MM.1S (cell line): ENCODE measurements around the gene ARL15.

Source experiments
- DNase-seq: peaks from one replicate; pipeline ENCODE4 v3.0.0-alpha.2; 2015
- H2AFZ ChIP-seq: fragments of 300-600 bp; sonication (generic); 2 replicates; pipeline ENCODE4 v1.6.0; 2016; ENCODE audit warnings: antibody characterized with exemption, low read length
- H3F3A ChIP-seq: fragments of 300-600 bp; sonication (generic); 2 replicates; pipeline ENCODE4 v1.6.1; 2016; ENCODE audit warnings: mild to moderate bottlenecking, antibody characterized with exemption, low read length, moderate library complexity, mixed read lengths; ENCODE audit not compliant: insufficient read depth
- H3K27ac ChIP-seq: fragments of 300-600 bp; sonication (generic); 2 replicates; pipeline ENCODE4 v1.5.1; 2016; ENCODE audit warnings: mild to moderate bottlenecking, low read length
- H3K27me3 ChIP-seq: fragments of 300-600 bp; sonication (generic); replicated peaks from 2 replicates; pipeline ENCODE4 v1.6.0; 2016; ENCODE audit warnings: low read length; ENCODE audit not compliant: insufficient read depth
- H3K36me3 ChIP-seq: fragments of 300-600 bp; sonication (generic); replicated peaks from 2 replicates; pipeline ENCODE4 v1.6.1; 2016; ENCODE audit warnings: mild to moderate bottlenecking, low read length, mixed read lengths; ENCODE audit not compliant: insufficient read depth
- H3K4me1 ChIP-seq: fragments of 300-600 bp; sonication (generic); 2 replicates; pipeline ENCODE4 v1.6.1; 2016; ENCODE audit warnings: low read length, mixed read lengths
- H3K4me2 ChIP-seq: fragments of 300-600 bp; sonication (generic); 2 replicates; pipeline ENCODE4 v1.6.0; 2016; ENCODE audit warnings: low read depth, low read length
- H3K4me3 ChIP-seq: fragments of 300-600 bp; sonication (generic); 2 replicates; pipeline ENCODE4 v1.5.1; 2016; ENCODE audit warnings: low read length, mixed read lengths
- H3K79me2 ChIP-seq: fragments of 300-600 bp; sonication (generic); 2 replicates; pipeline ENCODE4 v1.6.1; 2016; ENCODE audit warnings: mixed run types, low read length, mixed read lengths
- H3K9ac ChIP-seq: fragments of 300-600 bp; sonication (generic); 2 replicates; pipeline ENCODE4 v1.6.1; 2016; ENCODE audit warnings: low read length, mixed read lengths
- H3K9me2 ChIP-seq: fragments of 300-600 bp; sonication (generic); replicated peaks from 2 replicates; pipeline ENCODE4 v1.6.1; 2016; ENCODE audit warnings: mild to moderate bottlenecking, low read length, mixed read lengths; ENCODE audit not compliant: insufficient read depth
- H3K9me3 ChIP-seq: fragments of 300-600 bp; sonication (generic); replicated peaks from 2 replicates; pipeline ENCODE4 v1.6.1; 2016; ENCODE audit warnings: mild to moderate bottlenecking, low read length, mixed read lengths; ENCODE audit not compliant: insufficient read depth
- H4K20me1 ChIP-seq: fragments of 300-600 bp; sonication (generic); 2 replicates; pipeline ENCODE4 v1.6.1; 2016; ENCODE audit warnings: mild to moderate bottlenecking, low read length, moderate library complexity, mixed read lengths; ENCODE audit not compliant: insufficient read depth
- EZH2 ChIP-seq: fragments of 300-600 bp; sonication (generic); optimal IDR thresholded peaks from 2 replicates; pipeline ENCODE3; 2017; ENCODE audit warnings: low read depth, mild to moderate bottlenecking, antibody characterized with exemption, low read length, mixed read lengths
- EZH2phosphoT487 ChIP-seq: fragments of 300-600 bp; sonication (generic); IDR thresholded peaks from 2 replicates; pipeline ENCODE4 v1.6.1; 2018; ENCODE audit warnings: antibody characterized with exemption, low read length
- TF ChIP-seq, protein P1 (sequence below): fragments of 300-600 bp; sonication (generic); IDR thresholded peaks from 2 replicates; pipeline ENCODE4 v1.5.1; 2016; ENCODE audit warnings: antibody characterized with exemption, low read length, mixed read lengths

The ARL15 gene

DNA sequence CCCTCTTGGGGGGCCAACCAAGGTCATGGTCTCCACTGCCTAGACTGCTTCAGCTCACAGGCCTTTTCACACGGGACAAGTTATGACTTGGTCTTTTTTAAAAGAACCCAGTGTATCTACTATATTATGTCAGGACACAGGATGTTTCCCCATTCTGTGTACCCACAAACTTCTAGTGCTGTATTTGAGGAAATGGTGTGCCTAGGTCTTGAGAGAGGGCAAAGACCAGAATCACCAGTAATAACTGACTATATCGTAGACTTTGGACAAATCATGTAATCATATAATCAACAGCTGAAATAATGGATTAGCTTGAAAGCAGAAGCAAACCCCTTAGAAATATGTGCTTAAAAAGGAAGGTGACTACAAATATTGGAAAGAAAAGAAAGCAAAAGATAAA, 133.3 kb downstream of the ARL15 start:
- Histone ChIP-seq H3K4me2 (no peak overlapping the region), H3K9ac (no peak overlapping the region), H3K9me2 (no peaks in the 10 kb centered on the region), H3K27ac (no peak overlapping the region), H3K4me3 (no peak overlapping the region), H3K9me3 (no peaks in the 10 kb centered on the region), H3K79me2 (no peaks in the 10 kb centered on the region), H2AFZ (no peak overlapping the region), H4K20me1 (no peaks in the 10 kb centered on the region), H3K27me3 (no peaks in the 10 kb centered on the region), H3F3A (no peaks in the 10 kb centered on the region), H3K4me1 (0 out of 2 replicates have a peak, but pooled peaks cover 1% of the 10 kb centered on the region), H3K36me3 (no peaks in the 10 kb centered on the region)
- no peak for TF ChIP-seq EZH2
- TF ChIP-seq, protein P1, sequence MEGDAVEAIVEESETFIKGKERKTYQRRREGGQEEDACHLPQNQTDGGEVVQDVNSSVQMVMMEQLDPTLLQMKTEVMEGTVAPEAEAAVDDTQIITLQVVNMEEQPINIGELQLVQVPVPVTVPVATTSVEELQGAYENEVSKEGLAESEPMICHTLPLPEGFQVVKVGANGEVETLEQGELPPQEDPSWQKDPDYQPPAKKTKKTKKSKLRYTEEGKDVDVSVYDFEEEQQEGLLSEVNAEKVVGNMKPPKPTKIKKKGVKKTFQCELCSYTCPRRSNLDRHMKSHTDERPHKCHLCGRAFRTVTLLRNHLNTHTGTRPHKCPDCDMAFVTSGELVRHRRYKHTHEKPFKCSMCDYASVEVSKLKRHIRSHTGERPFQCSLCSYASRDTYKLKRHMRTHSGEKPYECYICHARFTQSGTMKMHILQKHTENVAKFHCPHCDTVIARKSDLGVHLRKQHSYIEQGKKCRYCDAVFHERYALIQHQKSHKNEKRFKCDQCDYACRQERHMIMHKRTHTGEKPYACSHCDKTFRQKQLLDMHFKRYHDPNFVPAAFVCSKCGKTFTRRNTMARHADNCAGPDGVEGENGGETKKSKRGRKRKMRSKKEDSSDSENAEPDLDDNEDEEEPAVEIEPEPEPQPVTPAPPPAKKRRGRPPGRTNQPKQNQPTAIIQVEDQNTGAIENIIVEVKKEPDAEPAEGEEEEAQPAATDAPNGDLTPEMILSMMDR, result no peak
- no peak for TF ChIP-seq EZH2phosphoT487
- DNase-seq, result no peak

GRCh38 chr5:54176066-54176830, 134.1 kb downstream of the ARL15 start:
- H3K36me3 ChIP-seq, result no peaks in the 10 kb centered on the region
- H3F3A ChIP-seq, result no peaks in the 10 kb centered on the region
- no peaks in the 10 kb centered on the region for H3K79me2 ChIP-seq
- TF ChIP-seq EZH2phosphoT487 (no peak), EZH2 (no peak)
- TF ChIP-seq, protein P1, result no peak
- H3K4me1 ChIP-seq, result 0 out of 2 replicates have a peak, but pooled peaks cover 7% of the 10 kb centered on the region
- no peak overlapping the region for H3K9ac ChIP-seq
- H3K9me2 ChIP-seq, result no peaks in the 10 kb centered on the region
- H3K4me2 ChIP-seq, result no peak overlapping the region
- no peak overlapping the region for H3K27ac ChIP-seq
- no peaks in the 10 kb centered on the region for H3K27me3 ChIP-seq
- DNase-seq, result no peak
- H4K20me1 ChIP-seq, result no peaks in the 10 kb centered on the region
- no peak overlapping the region for H3K4me3 ChIP-seq
- no peak overlapping the region for H2AFZ ChIP-seq
- H3K9me3 ChIP-seq, result no peaks in the 10 kb centered on the region

GRCh38 chr5:54173251-54173650, 137.1 kb downstream of the ARL15 start:
- H3K27ac ChIP-seq, result no peak overlapping the region
- H3K36me3 ChIP-seq, result no peaks in the 10 kb centered on the region
- no peak for TF ChIP-seq EZH2phosphoT487
- TF ChIP-seq, protein P1, result no peak
- TF ChIP-seq EZH2, result no peak
- no peaks in the 10 kb centered on the region for H3F3A ChIP-seq
- H3K9me2 ChIP-seq, result no peaks in the 10 kb centered on the region
- H3K4me3 ChIP-seq, result no peak overlapping the region
- no peak overlapping the region for H3K9ac ChIP-seq
- H2AFZ ChIP-seq, result no peak overlapping the region
- H3K79me2 ChIP-seq, result no peaks in the 10 kb centered on the region
- no peak overlapping the region for H3K4me2 ChIP-seq
- H3K4me1 ChIP-seq, result 0 out of 2 replicates have a peak, but pooled peaks cover 7% of the 10 kb centered on the region
- H3K27me3 ChIP-seq, result no peaks in the 10 kb centered on the region
- no peaks in the 10 kb centered on the region for H4K20me1 ChIP-seq
- DNase-seq, result no peak
- H3K9me3 ChIP-seq, result no peaks in the 10 kb centered on the region
